ENCODE data around the gene CCDC171. TPM values are rescaled to one million over a fixed set of nuclear protein-coding genes. Genes with fewer than 3 reads are reported as not detected.

Gene CCDC171
- polyA plus RNA-seq, 3 donors: 0.08 to 0.17 (median 0.10) TPM

GRCh38 chr9:15578714-15579113, 25.9 kb downstream of the CCDC171 start:
- no peak overlapping the region for H3K27ac Mint-ChIP-seq
- WGBS (ENCODE audit: insufficient coverage): 98% methylated on average over 6 of the region's 6 CpGs
- no peak overlapping the region for H3K4me3 Mint-ChIP-seq
- H3K36me3 Mint-ChIP-seq: no peaks in the 10 kb centered on the region
- Histone ChIP-seq H3K27ac (ENCODE audit: low read depth in 1 of 2, low read length in 2 of 2) (no peak overlapping the region), H3K4me2 (replicated peaks; ENCODE audit: extremely low read depth, low read length, poor library complexity, severe bottlenecking) (no peak overlapping the region), H3K36me3 (replicated peaks in 1 of 2; ENCODE audit: control insufficient read depth in 1 of 2, insufficient read depth in 2 of 2, low read length in 2 of 2) (no peaks in the 10 kb centered on the region), H3K9ac (ENCODE audit: insufficient read depth, low read length, poor library complexity, severe bottlenecking) (no peak overlapping the region), H3K4me1 (ENCODE audit: control insufficient read depth in 1 of 2, insufficient read depth in 2 of 2, low read length in 2 of 2) (no peaks in the 10 kb centered on the region), H3K4me3 (replicated peaks in 1 of 3; ENCODE audit: low read depth in 2 of 3, low read length in 3 of 3) (no peak overlapping the region), H4K20me1 (ENCODE audit: insufficient read depth, low read length) (no peaks in the 10 kb centered on the region), H3K79me2 (ENCODE audit: insufficient read depth, low read length) (no peaks in the 10 kb centered on the region), H3K9me3 (replicated peaks in 1 of 2; ENCODE audit: control insufficient read depth in 1 of 2, insufficient read depth in 1 of 2, low read length in 2 of 2) (no peaks in the 10 kb centered on the region), H3K27me3 (ENCODE audit: control insufficient read depth in 2 of 2, insufficient read depth in 2 of 2, low read length in 2 of 2) (no peaks in the 10 kb centered on the region), H2AFZ (ENCODE audit: insufficient read depth, low read depth, low read length, poor library complexity, severe bottlenecking) (no peak overlapping the region)
- DNase-seq: no peak
- intact Hi-C loops (cut with micrococcal nuclease): no loop called here
- H3K27me3 Mint-ChIP-seq (ENCODE audit: low read depth in 3 of 3): peaks cover 0 to 2% (median 0%) of the 10 kb centered on the region in 3 donors
- no peak for TF ChIP-seq CTCF (IDR thresholded peaks at IDR 0.05)
- H3K4me1 Mint-ChIP-seq: no peaks in the 10 kb centered on the region
- H3K9me3 Mint-ChIP-seq: peaks cover 0 to 11% (median 3%) of the 10 kb centered on the region in 7 donors

- WGBS (ENCODE audit: insufficient coverage): 100% methylated on average over 1 of the region's 3 CpGs
- intact Hi-C loops (cut with micrococcal nuclease): no loop called here
- peaks cover 1 to 11% (median 4%) of the 10 kb centered on the region in 7 donors for H3K9me3 Mint-ChIP-seq
- Histone ChIP-seq H3K4me1 (ENCODE audit: control insufficient read depth in 1 of 2, insufficient read depth in 2 of 2, low read length in 2 of 2) (no peaks in the 10 kb centered on the region), H3K36me3 (replicated peaks in 1 of 2; ENCODE audit: control insufficient read depth in 1 of 2, insufficient read depth in 2 of 2, low read length in 2 of 2) (no peaks in the 10 kb centered on the region), H3K4me3 (replicated peaks in 1 of 3; ENCODE audit: low read depth in 2 of 3, low read length in 3 of 3) (no peak overlapping the region), H3K9ac (ENCODE audit: insufficient read depth, low read length, poor library complexity, severe bottlenecking) (no peak overlapping the region), H3K4me2 (replicated peaks; ENCODE audit: extremely low read depth, low read length, poor library complexity, severe bottlenecking) (no peak overlapping the region), H2AFZ (ENCODE audit: insufficient read depth, low read depth, low read length, poor library complexity, severe bottlenecking) (no peak overlapping the region), H3K27me3 (ENCODE audit: control insufficient read depth in 2 of 2, insufficient read depth in 2 of 2, low read length in 2 of 2) (no peaks in the 10 kb centered on the region), H4K20me1 (ENCODE audit: insufficient read depth, low read length) (no peaks in the 10 kb centered on the region), H3K9me3 (replicated peaks in 1 of 2; ENCODE audit: control insufficient read depth in 1 of 2, insufficient read depth in 1 of 2, low read length in 2 of 2) (no peaks in the 10 kb centered on the region), H3K27ac (ENCODE audit: low read depth in 1 of 2, low read length in 2 of 2) (no peak overlapping the region), H3K79me2 (ENCODE audit: insufficient read depth, low read length) (no peaks in the 10 kb centered on the region)
- TF ChIP-seq CTCF (IDR thresholded peaks at IDR 0.05): no peak
- H3K4me3 Mint-ChIP-seq: no peak overlapping the region
- no peak overlapping the region for H3K27ac Mint-ChIP-seq
- H3K4me1 Mint-ChIP-seq: no peaks in the 10 kb centered on the region
- DNase-seq: no peak
- no peaks in the 10 kb centered on the region for H3K27me3 Mint-ChIP-seq (ENCODE audit: low read depth in 3 of 3)
- no peaks in the 10 kb centered on the region for H3K36me3 Mint-ChIP-seq
Measured at GRCh38 chr9:15584379-15584778, 31.5 kb downstream of the CCDC171 start.

Data from CD14-positive monocyte (primary cell).